Ammon's horn (tissue), 1 donor: Measurements from ENCODE around the gene HAGH.

Source experiments
- DNase-seq: peaks from one replicate; pipeline ENCODE4 v3.0.0-alpha.2; 2016; ENCODE audit warnings: low spot score

Gene HAGH

DNA sequence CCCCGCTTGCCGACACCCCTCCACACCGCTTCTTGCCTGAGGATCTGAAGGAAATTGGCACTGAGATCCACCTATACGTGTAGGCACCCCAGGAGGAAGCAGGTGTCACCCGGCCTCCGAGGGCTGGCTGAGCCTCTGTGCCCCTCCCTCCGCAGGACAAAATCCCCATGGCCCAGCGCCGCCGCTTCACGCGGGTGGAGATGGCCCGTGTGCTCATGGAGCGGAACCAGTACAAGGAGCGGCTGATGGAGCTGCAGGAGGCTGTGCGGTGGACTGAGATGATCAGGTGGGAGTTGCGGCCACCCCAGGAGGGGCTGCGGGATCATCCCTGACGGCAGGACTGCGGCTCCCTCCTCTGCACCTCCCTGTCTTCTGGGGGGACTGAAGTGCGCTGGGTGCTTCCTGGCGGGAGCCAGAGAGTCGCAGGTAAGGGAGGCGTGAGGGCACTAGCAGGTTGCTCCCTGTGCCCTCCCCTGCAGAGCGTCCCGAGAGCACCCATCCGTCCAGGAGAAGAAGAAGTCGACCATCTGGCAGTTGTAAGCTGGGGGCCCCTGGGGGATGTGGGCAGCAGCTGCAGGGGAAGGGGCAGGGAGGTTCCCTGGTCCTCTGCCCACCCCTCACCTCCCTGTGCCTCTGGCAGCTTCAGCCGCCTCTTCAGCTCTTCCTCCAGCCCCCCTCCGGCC, 64.3 kb downstream of the HAGH start:
- DNase-seq, result no peak

DNA sequence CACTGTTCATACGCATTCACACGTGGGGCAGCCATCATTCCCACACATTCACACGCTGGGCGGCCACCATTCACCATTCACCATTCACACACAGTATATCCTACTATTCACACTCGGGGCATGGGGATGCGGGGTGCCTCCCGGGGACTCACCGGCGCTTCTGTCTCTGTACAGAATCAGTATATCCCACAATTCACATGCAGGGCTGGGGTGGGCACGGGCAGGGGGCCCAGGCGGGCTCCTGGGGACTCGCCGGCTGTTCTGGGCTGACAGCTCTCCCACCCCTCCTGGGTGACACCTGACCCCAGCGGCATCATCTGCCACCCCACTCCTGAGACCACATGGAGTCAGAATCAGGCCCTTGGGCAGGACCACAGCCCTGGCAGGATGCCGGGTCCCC, 64.9 kb downstream of the HAGH start:
- no peak for DNase-seq

DNA sequence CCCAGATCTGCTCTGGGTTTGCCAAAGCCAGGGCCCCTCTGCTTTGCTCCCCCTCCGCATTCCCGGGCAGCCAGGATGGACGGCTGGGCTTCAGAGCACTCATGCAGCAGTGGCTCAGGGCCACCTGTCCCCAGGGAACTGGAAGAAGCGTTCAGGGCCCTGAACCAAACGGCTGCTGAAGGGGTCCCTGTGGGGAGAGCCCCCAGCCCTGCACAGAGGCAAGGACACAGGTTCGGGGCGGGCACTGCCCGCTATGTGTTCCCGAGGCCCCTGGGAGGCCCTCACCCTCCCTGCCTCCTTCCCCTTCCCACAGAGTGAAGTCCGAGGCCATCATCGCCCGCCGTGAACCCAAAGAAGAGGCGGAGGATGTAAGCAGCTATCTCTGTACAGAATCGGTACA, 65.7 kb downstream of the HAGH start:
- DNase-seq, result no peak

DNA sequence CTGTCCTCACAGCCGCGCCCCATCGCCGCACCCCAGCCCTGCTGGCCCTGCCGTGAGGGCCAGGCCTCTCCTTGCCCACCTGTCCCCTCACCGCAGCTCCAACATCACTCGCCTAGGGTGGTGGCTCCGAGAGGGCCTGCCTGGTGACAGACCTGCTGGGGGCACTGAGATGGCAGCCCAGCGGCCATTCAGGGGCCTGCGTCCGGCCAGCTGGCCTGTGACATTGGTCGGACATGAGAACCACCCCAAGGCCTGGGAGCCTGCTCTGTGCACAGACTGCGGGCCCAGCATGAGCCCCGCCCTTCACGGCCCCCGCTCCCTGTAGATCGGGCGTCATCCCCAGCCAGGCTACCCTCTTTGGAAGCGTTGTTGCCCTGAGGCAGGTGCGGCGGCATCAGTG, 67.1 kb downstream of the HAGH start:
- DNase-seq, result no peak

DNA sequence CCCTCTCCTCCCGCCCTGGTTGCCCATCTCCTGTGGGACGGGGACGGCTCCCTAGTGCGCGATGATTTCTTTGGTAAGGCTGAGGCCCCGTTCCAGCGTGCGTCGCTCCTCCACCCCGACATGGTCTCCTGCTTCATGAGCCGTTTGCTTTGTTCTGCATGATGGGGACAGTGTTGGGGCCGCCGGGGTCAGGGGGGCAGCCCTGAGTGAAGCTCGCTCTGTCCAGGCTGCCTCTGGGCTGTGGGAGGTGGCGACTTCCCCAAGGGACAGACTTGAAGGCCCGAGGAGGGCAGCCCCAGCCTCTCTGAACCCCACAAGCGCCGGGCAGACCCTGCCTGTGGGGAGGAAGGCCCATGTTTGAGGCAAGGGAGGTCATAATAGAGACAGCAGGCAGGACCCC, 67.7 kb downstream of the HAGH start:
- no peak for DNase-seq

DNA sequence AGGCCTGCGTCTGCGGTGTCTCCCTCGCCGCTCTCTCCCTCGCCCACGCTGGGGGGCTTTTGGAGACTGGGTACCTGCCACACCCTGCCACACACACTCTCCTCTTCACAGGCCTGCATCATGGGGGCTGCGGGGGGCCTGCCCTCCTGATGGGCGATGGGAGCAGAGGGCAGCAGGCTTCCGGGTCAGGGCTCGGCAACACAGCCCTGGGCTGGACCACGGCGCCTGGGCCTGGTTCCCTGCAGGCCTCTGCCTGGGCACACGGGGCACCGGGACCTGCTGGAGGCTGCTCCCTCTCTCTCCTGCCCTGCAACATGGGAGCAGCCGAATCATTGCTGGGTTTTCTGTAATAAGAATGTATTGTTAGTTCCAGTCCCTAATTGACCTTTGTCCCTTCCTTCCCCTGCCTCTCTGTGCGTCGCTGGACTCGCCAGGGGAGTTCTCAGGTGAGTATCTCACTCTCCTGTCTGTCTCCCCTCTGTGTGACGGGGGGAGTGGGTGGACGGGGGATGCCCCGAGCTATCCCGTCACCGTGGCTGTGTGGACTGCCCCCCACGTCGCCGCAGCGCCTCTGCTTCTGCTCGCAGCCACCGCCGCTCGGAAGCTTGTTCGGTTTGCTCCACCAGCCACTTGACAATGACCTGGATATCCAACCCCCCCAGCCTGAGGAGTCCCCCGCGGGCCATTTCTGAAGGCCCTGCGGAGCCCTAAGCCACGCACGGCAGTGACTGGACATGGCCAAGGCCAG, 68.7 kb downstream of the HAGH start:
- DNase-seq, result no peak
